ENCODE measurements around the gene TYK2. TPM values are rescaled to one million over a fixed set of nuclear protein-coding genes. Genes with fewer than 3 reads are reported as not detected.

The TYK2 gene
- total RNA-seq, 6 experiments from 2014 or later: 63.9 to 106 (median 72.9) TPM

DNA sequence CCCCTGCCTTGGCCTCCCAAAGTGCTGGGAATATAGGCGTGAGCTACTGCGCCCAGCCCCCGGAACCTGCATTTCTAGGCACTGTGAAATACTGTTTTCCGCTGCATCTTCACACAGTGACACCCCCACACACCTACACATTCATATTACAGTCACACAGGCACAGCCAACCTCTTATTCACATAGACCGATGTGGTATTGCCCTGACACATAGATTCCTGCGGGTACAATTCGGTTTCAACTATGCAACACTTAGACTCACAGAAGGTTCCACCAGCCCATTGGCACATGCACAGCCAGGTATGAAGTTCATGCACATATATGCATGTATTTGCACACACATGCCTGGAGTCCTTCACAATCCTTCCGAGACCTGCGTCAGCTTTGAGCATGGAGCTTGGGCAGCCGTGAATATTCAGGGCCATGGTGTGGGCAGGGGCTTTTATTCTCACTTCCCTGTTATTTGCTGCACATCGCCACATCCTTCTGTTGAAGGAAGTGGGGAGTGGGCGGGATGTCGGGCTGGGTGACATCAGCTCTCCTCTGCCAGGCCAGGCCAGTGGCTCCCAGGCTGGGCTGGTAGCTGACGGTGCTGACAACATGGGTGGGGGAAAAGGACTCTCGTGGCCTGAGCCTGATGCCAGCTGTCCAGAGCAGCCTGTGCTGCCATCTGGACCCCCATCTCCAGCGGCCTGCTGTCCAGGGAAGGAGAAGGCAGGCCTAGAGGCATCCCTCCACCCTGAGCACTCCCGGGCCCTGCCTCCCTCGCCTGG lies 28.3 kb upstream of the TYK2 start:
- Histone ChIP-seq H3K36me3 (no peaks in the 10 kb centered on the region), H3K4me3 (no peak overlapping the region), H3K27ac (no peak overlapping the region), H3K27me3 (no peaks in the 10 kb centered on the region), H3K9me3 (no peaks in the 10 kb centered on the region), H3K4me1 (peaks cover 0 to 6% (median 4%) of the 10 kb centered on the region in 4 donors)
- peak in 1 of 3 donors; percentile 65 for DNase-seq
- peak; percentile 20 to 57 (median 48) for ATAC-seq
- peak; percentile 20 for TF ChIP-seq POLR2A (IDR thresholded peaks at IDR 0.05)
- TF ChIP-seq, protein P1, sequence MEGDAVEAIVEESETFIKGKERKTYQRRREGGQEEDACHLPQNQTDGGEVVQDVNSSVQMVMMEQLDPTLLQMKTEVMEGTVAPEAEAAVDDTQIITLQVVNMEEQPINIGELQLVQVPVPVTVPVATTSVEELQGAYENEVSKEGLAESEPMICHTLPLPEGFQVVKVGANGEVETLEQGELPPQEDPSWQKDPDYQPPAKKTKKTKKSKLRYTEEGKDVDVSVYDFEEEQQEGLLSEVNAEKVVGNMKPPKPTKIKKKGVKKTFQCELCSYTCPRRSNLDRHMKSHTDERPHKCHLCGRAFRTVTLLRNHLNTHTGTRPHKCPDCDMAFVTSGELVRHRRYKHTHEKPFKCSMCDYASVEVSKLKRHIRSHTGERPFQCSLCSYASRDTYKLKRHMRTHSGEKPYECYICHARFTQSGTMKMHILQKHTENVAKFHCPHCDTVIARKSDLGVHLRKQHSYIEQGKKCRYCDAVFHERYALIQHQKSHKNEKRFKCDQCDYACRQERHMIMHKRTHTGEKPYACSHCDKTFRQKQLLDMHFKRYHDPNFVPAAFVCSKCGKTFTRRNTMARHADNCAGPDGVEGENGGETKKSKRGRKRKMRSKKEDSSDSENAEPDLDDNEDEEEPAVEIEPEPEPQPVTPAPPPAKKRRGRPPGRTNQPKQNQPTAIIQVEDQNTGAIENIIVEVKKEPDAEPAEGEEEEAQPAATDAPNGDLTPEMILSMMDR (IDR thresholded peaks at IDR 0.05): no peak
- 44% methylated on average over 11 of the region's 18 CpGs for WGBS (ENCODE audit: insufficient coverage, low coverage, low lambda C conversion rate, missing lambda C conversion rate)
- intact Hi-C loops (cut with DNase I): no loop called here

DNA sequence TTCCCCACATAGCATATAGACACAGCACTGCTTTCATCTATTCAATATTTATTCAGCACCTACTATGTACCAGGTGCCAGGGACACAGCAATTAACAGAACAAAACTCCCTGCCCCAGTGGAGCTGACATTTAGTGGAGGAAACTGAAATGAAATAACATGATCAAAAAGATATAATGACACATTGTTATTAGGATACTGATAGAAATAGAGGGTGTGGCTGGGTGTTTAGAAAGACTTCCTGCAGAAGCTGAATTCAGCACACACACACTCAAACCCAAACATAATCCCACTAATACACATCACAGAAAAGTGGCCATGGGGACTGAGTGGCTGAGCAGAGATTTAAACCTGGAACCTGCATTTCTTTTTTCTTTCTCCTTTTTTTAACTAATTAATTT lies 26.7 kb upstream of the TYK2 start:
- no peaks in the 10 kb centered on the region for H3K27me3 ChIP-seq
- no peak for DNase-seq
- intact Hi-C loops (cut with DNase I): no loop called here
- peaks cover 0 to 13% (median 4%) of the 10 kb centered on the region in 4 donors for H3K4me1 ChIP-seq
- TF ChIP-seq, protein P1 (IDR thresholded peaks at IDR 0.05): no peak
- no peaks in the 10 kb centered on the region for H3K36me3 ChIP-seq
- ATAC-seq: no peak
- no peaks in the 10 kb centered on the region for H3K9me3 ChIP-seq
- no peak overlapping the region for H3K27ac ChIP-seq
- no peak overlapping the region for H3K4me3 ChIP-seq

DNA sequence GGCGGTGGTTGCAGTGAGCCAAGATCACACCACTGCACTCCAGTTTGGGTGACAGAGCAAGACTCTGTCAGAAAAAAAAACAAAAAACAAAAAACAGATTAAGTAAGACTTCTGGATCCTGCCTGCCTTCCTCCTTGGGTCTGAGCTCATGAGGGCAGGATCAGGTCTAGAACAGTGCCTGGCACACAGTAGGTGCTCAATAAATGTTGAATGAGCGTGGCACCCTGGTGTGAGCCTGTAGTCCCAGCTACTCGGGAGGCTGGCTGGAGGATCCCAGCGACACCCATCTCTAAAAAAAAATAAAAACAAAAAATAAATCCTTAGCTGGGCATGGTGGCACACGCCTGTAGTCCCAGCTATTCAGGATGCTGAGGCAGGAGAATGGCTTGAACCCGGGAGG lies 25.8 kb upstream of the TYK2 start:
- Histone ChIP-seq H3K36me3 (no peaks in the 10 kb centered on the region), H3K27ac (no peak overlapping the region), H3K27me3 (no peaks in the 10 kb centered on the region), H3K9me3 (no peaks in the 10 kb centered on the region), H3K4me1 (peaks cover 0 to 19% (median 6%) of the 10 kb centered on the region in 4 donors), H3K4me3 (no peak overlapping the region)
- DNase-seq (no peak), ATAC-seq (no peak)
- intact Hi-C loops (cut with DNase I): no loop called here
- 61% methylated on average over 6 of the region's 6 CpGs for WGBS (ENCODE audit: insufficient coverage, low coverage, low lambda C conversion rate, missing lambda C conversion rate)
- TF ChIP-seq, protein P1 (IDR thresholded peaks at IDR 0.05): no peak
- no peak for TF ChIP-seq POLR2A (IDR thresholded peaks at IDR 0.05)

DNA sequence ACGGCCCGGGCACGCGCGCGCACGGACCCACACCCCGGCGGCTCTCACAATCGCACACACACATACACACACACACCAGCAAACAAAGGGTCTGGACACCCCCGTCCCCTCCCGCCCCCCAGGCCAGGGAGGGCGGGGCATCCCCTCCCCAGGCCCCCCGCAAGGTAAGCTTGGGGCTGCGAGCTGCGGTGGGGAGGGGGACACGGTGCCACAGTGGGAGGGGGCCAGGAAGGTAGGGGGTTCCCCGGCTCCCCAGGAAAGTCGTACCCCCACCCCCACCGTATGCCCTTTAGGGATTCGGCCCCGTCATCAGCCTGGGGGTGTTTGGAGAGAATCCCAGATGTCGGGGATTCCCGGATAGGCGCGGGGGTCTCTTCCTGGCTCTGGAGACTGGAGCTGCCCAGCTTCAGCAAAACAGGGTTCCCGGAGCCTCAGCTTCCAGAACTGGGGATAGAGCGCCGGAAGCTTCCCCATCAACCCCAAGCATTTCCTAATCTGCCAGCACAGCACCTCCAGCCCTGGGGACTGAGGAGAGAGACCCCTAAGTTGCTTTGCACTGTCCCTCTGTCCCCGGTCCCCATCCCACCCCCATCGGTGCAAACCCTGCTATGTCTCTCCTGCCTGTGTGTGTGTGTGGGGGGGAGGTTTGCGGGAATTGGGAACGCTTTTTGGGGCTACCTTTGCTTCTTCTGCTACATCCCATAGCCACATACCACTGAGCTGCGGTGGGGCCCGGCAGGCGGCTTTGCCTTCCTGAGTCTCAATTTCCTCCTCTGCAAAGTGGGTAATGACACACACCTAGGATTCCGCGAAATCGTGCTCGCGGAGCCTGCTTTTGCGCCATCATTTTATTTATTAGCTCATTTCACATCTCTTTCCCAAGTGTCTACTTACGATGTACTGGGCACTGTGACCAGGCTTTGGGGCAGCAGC lies 24.8 kb upstream of the TYK2 start:
- DNase-seq (no peak), ATAC-seq (no peak)
- Histone ChIP-seq H3K4me3 (peak overlapping the region in 1 of 3 donors; percentile 91), H3K27ac (no peak overlapping the region), H3K4me1 (peaks cover 0 to 22% (median 7%) of the 10 kb centered on the region in 4 donors), H3K36me3 (no peaks in the 10 kb centered on the region), H3K9me3 (no peaks in the 10 kb centered on the region), H3K27me3 (no peaks in the 10 kb centered on the region)
- TF ChIP-seq POLR2A (IDR thresholded peaks at IDR 0.05): no peak
- TF ChIP-seq, protein P1 (IDR thresholded peaks at IDR 0.05): no peak
- 6% methylated on average over 19 of the region's 43 CpGs for WGBS (ENCODE audit: insufficient coverage, low coverage, low lambda C conversion rate, missing lambda C conversion rate)
- intact Hi-C loops (cut with DNase I): no loop called here
